T-cell (primary cell): Measurements from ENCODE around the gene CELA3A. TPM values are rescaled to one million over a fixed set of nuclear protein-coding genes. Genes with fewer than 3 reads are reported as not detected.
"Not testable (repeated sequence)": the region's sequence is repeated elsewhere in the genome, so short reads cannot be mapped to it uniquely, and the experiment has no call there.

Experiments used
- ATAC-seq, 4 experiments: fragments of 200-7000 bp in 3 of 4; fragments of 150-1000 bp in 1 of 4; cut with Tn5 transposase; replicated peaks in 1 of 4; 1 replicate in 3 of 4; 2 replicates in 1 of 4; pipeline ENCODE4 v1.10.0; 2021; ENCODE audit warnings: moderate library complexity in 3 of 4, mild to moderate bottlenecking in 2 of 4, moderate number of reproducible peaks in 1 of 4
- CTCF ChIA-PET, 2 donors: fragments of 300-600 bp; sonication (Branson Sonifier 250); formaldehyde crosslinking; loops; one replicate each; lab custom pipeline; 2022; ENCODE audit warnings: antibody characterized with exemption in 2 of 2; lab: Charles Lee
- POLR2A ChIA-PET, 2 donors: fragments of 300-600 bp; sonication (Branson Sonifier 250); formaldehyde crosslinking; loops; one replicate each; lab custom pipeline; 2022; ENCODE audit warnings: antibody characterized with exemption in 2 of 2; lab: Charles Lee
- DNase-seq, 35 experiments: peaks; one replicate each; pipeline versions ENCODE4 v3.0.0 to v3.0.0-alpha.2; 2013 to 2023
- H3K27ac ChIP-seq: one replicate; pipeline ENCODE4 v1.5.1; 2013; ENCODE audit warnings: low read length
- H3K27me3 ChIP-seq, 2 experiments: replicated peaks in 1 of 2; 1 replicate in 1 of 2; 2 replicates in 1 of 2; pipeline versions ENCODE4 v1.6.1 to v1.7.0; 2013; ENCODE audit warnings: low read length in 1 of 2, mixed read lengths in 1 of 2; ENCODE audit not compliant: control insufficient read depth in 2 of 2, insufficient read depth in 2 of 2; ENCODE audit errors: extremely low read depth in 1 of 2
- H3K36me3 ChIP-seq, 2 donors: 1 replicate in 1 of 2; 2 replicates in 1 of 2; pipeline versions ENCODE4 v1.6.1 to v1.7.0; 2013; ENCODE audit warnings: low read length in 1 of 2; ENCODE audit not compliant: control insufficient read depth in 2 of 2, insufficient read depth in 1 of 2; ENCODE audit errors: extremely low read depth in 1 of 2
- H3K4me1 ChIP-seq, 2 experiments: 1 replicate in 1 of 2; 2 replicates in 1 of 2; pipeline versions ENCODE4 v1.6.1 to v1.7.0; 2013; ENCODE audit warnings: low read length in 2 of 2, mixed read lengths in 1 of 2; ENCODE audit not compliant: insufficient read depth in 2 of 2, control insufficient read depth in 1 of 2; ENCODE audit errors: extremely low read depth in 1 of 2
- H3K4me3 ChIP-seq, 2 donors: 1 replicate in 1 of 2; 2 replicates in 1 of 2; pipeline versions ENCODE4 v1.5.1 to v1.7.0; 2013; ENCODE audit warnings: mild to moderate bottlenecking in 2 of 2, low read length in 1 of 2, moderate library complexity in 1 of 2; ENCODE audit not compliant: control insufficient read depth in 1 of 2; ENCODE audit errors: extremely low read depth in 1 of 2
- H3K9me3 ChIP-seq: 2 replicates; pipeline ENCODE4 v1.7.0; 2013
- H3K27ac Mint-ChIP-seq, 2 donors: one replicate each; pipeline ENCODE4 v1.8.0; 2020 to 2021; ENCODE audit warnings: mild to moderate bottlenecking in 2 of 2, mixed read lengths in 2 of 2
- H3K27me3 Mint-ChIP-seq, 2 donors: one replicate each; pipeline ENCODE4 v1.8.0; 2021 to 2022; ENCODE audit warnings: mixed read lengths in 2 of 2
- H3K36me3 Mint-ChIP-seq: one replicate; pipeline ENCODE4 v1.8.0; 2021; ENCODE audit warnings: mixed read lengths
- H3K4me1 Mint-ChIP-seq, 3 donors: one replicate each; pipeline ENCODE4 v1.8.0; 2020 to 2022; ENCODE audit warnings: mixed read lengths in 3 of 3, mild to moderate bottlenecking in 1 of 3
- H3K4me3 Mint-ChIP-seq, 3 donors: one replicate each; pipeline ENCODE4 v1.8.0; 2020 to 2022; ENCODE audit warnings: mild to moderate bottlenecking in 3 of 3, mixed read lengths in 3 of 3, moderate library complexity in 3 of 3
- H3K9me3 Mint-ChIP-seq, 3 donors: one replicate each; pipeline ENCODE4 v1.8.0; 2020 to 2022; ENCODE audit warnings: mixed read lengths in 3 of 3
- WGBS: methylation state at CpG from one replicate; pipeline ENCODE4 v1.1.5; 2013; ENCODE audit warnings: missing lambda C conversion rate; ENCODE audit not compliant: insufficient coverage; 5-methylcytosine and 5-hydroxymethylcytosine counted together
- total RNA-seq, 35 experiments: library from RNA in 6 of 35; stranded (reverse) in 6 of 35; fragments of 120-200 nt in 1 of 35; gene quantifications; one replicate each; pipeline versions ENCODE4 v1.2.1 to v1.2.4 and lab custom pipeline; 2013 to 2026

Gene CELA3A
- total RNA-seq, 5 donors from 2014 or later (not counting 1 experiment from before 2014, with no cell fraction given) = 11.4 to 15.6 (median 13.3) TPM; not detected in 2

DNA sequence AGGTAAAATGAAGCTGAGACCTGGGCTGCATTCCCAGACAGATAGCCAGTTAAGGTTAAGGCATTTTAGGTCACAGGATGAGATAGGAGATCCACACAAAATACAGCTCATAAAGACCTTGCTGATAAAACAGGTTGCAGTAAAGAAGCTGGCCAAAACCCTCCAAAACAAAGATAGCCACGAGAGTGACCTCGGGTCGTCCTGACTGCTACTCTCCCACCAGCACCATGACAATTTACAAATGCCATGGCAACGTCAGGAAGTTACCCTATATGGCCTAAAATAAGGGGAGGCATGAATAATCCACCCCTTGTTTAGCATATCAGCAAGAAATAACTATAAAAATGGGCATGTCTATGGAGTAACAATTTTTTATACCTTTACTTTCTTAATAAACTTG, 30.9 kb upstream of the CELA3A start:
- H3K4me1 ChIP-seq, H3K36me3 ChIP-seq, H3K4me3 Mint-ChIP-seq, DNase-seq, H3K4me1 Mint-ChIP-seq, CTCF ChIA-PET, POLR2A ChIA-PET, H3K9me3 Mint-ChIP-seq, ATAC-seq, H3K27ac Mint-ChIP-seq, H3K36me3 Mint-ChIP-seq, H3K27me3 ChIP-seq, H3K4me3 ChIP-seq, H3K27ac ChIP-seq, H3K9me3 ChIP-seq, H3K27me3 Mint-ChIP-seq: not testable (repeated sequence)
- WGBS = no CpG with 5 or more reads among the region's 4 CpGs

DNA sequence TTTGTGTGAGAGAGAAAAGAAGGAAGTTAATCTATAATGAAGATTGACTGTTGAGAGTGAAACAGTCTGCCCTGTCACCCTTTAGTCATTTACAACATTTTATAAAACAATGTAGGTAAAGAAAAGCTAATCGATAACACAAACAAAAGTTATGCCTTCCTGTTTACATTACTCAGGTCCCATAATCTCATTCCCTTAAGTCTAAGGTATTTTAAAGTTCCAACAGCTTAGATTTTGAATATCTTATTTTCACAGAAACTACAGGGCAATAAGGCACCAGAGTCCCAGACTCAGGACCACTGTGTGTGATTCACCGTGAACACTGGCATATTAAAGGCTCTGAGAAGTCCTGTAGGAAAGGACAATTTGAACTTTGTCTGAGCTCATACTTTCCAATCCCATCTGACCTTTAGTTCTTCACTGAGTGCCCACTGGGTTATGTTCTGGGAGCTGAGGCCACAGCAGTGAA, 28.4 kb upstream of the CELA3A start:
- not testable (repeated sequence) for ATAC-seq, H3K9me3 Mint-ChIP-seq, H3K27ac ChIP-seq, H3K36me3 Mint-ChIP-seq, DNase-seq, H3K9me3 ChIP-seq, H3K27ac Mint-ChIP-seq, H3K36me3 ChIP-seq, H3K27me3 ChIP-seq, H3K4me1 Mint-ChIP-seq, H3K4me3 ChIP-seq, H3K4me1 ChIP-seq, H3K27me3 Mint-ChIP-seq, H3K4me3 Mint-ChIP-seq
- ChIA-PET POLR2A (interaction anchor here in 1 of 2 donors (0.6 kb wide), 1 partner anchor 210 kb away, joined by 4 read pairs; no protein-coding TSS in a partner anchor), CTCF (interaction anchor here in 1 of 2 donors (0.6 to 0.7 kb wide), 2 partner anchors 10 to 94 kb away, joined by 3 read pairs; no protein-coding TSS in a partner anchor)
- no CpG with 5 or more reads among the region's 2 CpGs for WGBS

DNA sequence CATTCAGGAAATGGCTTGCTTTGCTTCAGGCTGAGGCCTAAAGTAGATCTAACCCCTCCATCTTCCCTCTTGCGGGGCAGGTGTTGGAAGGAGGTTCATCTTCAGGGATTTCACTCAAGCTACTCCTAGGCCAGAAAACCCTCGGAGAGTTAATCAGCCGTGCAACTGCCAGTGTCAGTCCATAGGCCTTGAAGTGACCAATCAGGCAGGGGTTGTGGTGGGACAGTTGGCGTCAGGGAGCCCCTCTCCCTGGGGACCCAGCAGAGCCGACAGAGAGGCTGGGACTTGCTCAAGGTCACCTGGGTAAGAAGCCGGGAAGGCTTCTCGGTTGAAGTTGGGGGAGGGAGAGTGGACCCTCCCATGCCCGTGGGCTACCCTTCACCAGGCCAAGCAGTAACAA, 27.5 kb upstream of the CELA3A start:
- H3K4me1 Mint-ChIP-seq, H3K4me3 Mint-ChIP-seq, H3K9me3 ChIP-seq, H3K27me3 Mint-ChIP-seq, POLR2A ChIA-PET, H3K4me3 ChIP-seq, ATAC-seq, H3K36me3 ChIP-seq, H3K27me3 ChIP-seq, DNase-seq, H3K27ac Mint-ChIP-seq, H3K27ac ChIP-seq, H3K36me3 Mint-ChIP-seq, H3K9me3 Mint-ChIP-seq, H3K4me1 ChIP-seq, CTCF ChIA-PET: not testable (repeated sequence)
- WGBS = no CpG with 5 or more reads among the region's 8 CpGs

DNA sequence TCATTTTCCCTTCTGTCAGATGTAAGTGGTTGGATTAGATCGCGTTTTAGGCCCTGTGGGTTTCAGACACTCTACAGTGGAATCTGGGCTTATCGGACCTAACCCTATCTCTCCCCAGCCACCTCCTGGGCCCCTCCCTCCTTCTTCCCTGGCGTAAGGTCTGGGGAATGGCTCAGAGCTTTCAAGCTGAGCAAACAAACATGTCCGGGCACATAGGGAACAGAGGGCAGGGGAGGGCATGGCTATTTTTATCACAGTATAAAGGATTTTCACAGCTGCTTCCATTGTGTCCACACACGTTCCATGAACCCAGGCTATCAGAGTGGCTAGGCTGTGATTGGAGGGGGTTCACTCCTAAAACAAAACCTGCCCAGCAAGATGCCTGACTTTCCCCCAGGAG, 26.8 kb upstream of the CELA3A start:
- CTCF ChIA-PET, H3K27ac Mint-ChIP-seq, POLR2A ChIA-PET: not testable (repeated sequence)

DNA sequence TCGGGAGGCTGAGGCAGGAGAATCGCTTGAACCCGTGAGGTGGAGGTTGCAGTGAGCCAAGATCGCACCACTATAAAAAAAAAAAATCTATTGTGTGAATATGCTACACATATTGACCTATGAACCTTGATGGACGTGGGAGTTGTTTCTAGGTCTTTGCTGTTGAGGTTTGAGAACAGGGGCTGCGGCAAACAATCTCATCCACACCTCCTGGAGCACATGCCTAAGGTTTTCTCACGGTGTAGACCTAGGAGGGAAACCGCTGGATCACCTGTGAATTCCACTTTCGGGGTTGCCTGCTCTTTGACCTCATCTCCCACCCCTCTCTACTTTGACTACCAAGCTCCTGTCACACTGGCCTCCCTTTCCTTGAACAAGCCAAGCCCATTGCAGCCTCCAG, 26.2 kb upstream of the CELA3A start:
- not testable (repeated sequence) for H3K27ac Mint-ChIP-seq

More for the DNA sequence above, 26.8 kb upstream of the CELA3A start:
- not testable (repeated sequence) for H3K4me3 ChIP-seq, H3K27ac ChIP-seq, H3K4me1 Mint-ChIP-seq, H3K36me3 ChIP-seq, H3K9me3 ChIP-seq, H3K4me3 Mint-ChIP-seq, ATAC-seq, H3K27me3 ChIP-seq, H3K4me1 ChIP-seq, DNase-seq, H3K36me3 Mint-ChIP-seq, H3K9me3 Mint-ChIP-seq, H3K27me3 Mint-ChIP-seq
- no CpG with 5 or more reads among the region's 6 CpGs for WGBS

DNA sequence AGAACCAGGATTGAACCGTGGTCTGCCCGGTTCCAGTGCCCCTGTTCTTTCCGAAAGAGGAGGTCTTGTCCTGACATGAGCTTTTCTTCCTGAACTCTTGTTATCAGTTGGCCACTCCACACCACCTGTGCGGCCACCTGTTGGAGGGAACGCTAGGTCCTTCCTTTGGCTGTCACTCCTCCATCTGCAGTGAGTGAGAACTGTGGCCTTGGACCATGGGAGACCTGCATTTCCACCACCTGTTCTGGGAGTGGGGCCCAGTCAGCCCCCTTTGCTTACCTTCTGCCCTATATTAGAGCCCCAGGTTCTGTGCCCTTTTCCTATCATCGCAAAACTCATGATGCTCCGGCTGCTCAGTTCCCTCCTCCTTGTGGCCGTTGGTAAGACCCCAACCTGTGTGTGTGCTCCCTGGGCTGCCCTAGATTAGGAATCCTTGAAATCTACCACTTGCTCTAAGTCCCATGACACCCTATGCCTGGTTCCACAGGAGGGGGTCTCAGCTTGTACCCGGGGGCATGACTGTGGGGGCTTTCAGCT, 24.7 kb upstream of the CELA3A start, which contains the start of gene CELA3B:
Gene CELA3B, plus strand, starts transcription at position 320 of the 537 bp plus-strand sequence. Its CDS starts 18 bp downstream, at position 338.
- DNase-seq, H3K27ac ChIP-seq, H3K9me3 Mint-ChIP-seq, H3K4me1 ChIP-seq, H3K27ac Mint-ChIP-seq, H3K36me3 Mint-ChIP-seq, H3K9me3 ChIP-seq, H3K27me3 Mint-ChIP-seq, H3K36me3 ChIP-seq, CTCF ChIA-PET, H3K4me3 ChIP-seq, H3K4me3 Mint-ChIP-seq, H3K4me1 Mint-ChIP-seq, POLR2A ChIA-PET, ATAC-seq, H3K27me3 ChIP-seq: not testable (repeated sequence)
- WGBS = 80% methylated on average over 2 of the region's 9 CpGs

More for the DNA sequence above, 26.2 kb upstream of the CELA3A start:
- WGBS = 91% methylated on average over 3 of the region's 9 CpGs
- H3K27ac ChIP-seq, H3K36me3 Mint-ChIP-seq, H3K27me3 ChIP-seq, H3K36me3 ChIP-seq, H3K9me3 Mint-ChIP-seq, H3K4me1 ChIP-seq, POLR2A ChIA-PET, H3K4me3 Mint-ChIP-seq, CTCF ChIA-PET, H3K27me3 Mint-ChIP-seq, H3K9me3 ChIP-seq, H3K4me3 ChIP-seq, H3K4me1 Mint-ChIP-seq, DNase-seq, ATAC-seq: not testable (repeated sequence)

DNA sequence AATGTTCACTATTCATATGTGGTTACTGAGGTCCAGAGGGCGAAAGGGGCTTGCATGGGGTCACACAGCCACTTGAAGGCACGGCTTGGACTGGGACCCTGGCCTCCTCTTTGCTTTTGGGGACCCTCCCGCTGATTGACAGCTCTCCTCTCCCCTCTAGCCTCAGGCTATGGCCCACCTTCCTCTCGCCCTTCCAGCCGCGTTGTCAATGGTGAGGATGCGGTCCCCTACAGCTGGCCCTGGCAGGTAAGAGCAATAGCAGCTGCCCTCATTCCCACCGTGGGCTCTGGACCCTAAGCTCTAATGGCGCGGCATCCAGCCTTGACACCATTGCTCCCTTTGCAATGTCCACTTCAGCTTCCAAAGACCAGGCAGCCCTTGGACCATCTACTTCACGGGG, 23.2 kb upstream of the CELA3A start:
- H3K27ac ChIP-seq, H3K4me3 Mint-ChIP-seq, H3K36me3 Mint-ChIP-seq, CTCF ChIA-PET, H3K4me3 ChIP-seq, H3K4me1 Mint-ChIP-seq, H3K36me3 ChIP-seq, H3K27me3 Mint-ChIP-seq, ATAC-seq, H3K9me3 ChIP-seq, H3K27me3 ChIP-seq, H3K27ac Mint-ChIP-seq, POLR2A ChIA-PET, H3K9me3 Mint-ChIP-seq, H3K4me1 ChIP-seq, DNase-seq: not testable (repeated sequence)
- 95% methylated on average over 8 of the region's 11 CpGs for WGBS
